Measurements from ENCODE around the gene SLC8A1.
"Not testable (repeated sequence)": the region's sequence is repeated elsewhere in the genome, so short reads cannot be mapped to it uniquely, and the experiment has no call there.

The SLC8A1 gene

GRCh38 chr2:40093021-40093675, 358.7 kb downstream of the SLC8A1 start:
- DNase-seq (ENCODE audit: extremely low read depth, insufficient read length): no peak
- TF ChIP-seq CTCF (IDR thresholded peaks at IDR 0.05; ENCODE audit: insufficient read depth, low read length, poor library complexity, severe bottlenecking): no peak
- no peaks in the 10 kb centered on the region for H3K27me3 ChIP-seq (replicated peaks; ENCODE audit: control insufficient read depth, insufficient read depth, low read length)
- no peak overlapping the region for H3K4me3 ChIP-seq (replicated peaks; ENCODE audit: low read depth, low read length)
- H3K36me3 ChIP-seq (ENCODE audit: control insufficient read depth, insufficient read depth, low read length): no peaks in the 10 kb centered on the region

- Histone ChIP-seq H3K4me3 (replicated peaks; ENCODE audit: low read depth, low read length) (no peak overlapping the region), H3K36me3 (ENCODE audit: control insufficient read depth, insufficient read depth, low read length) (no peaks in the 10 kb centered on the region), H3K27me3 (replicated peaks; ENCODE audit: control insufficient read depth, insufficient read depth, low read length) (no peaks in the 10 kb centered on the region)
- TF ChIP-seq CTCF (IDR thresholded peaks at IDR 0.05; ENCODE audit: insufficient read depth, low read length, poor library complexity, severe bottlenecking): no peak
- DNase-seq (ENCODE audit: extremely low read depth, insufficient read length): no peak
Measured at GRCh38 chr2:40090044-40090443, 361.8 kb downstream of the SLC8A1 start.

GRCh38 chr2:40087927-40088326, 364.0 kb downstream of the SLC8A1 start:
- no peak for TF ChIP-seq CTCF (IDR thresholded peaks at IDR 0.05; ENCODE audit: insufficient read depth, low read length, poor library complexity, severe bottlenecking)
- no peak for DNase-seq (ENCODE audit: extremely low read depth, insufficient read length)
- no peaks in the 10 kb centered on the region for H3K27me3 ChIP-seq (replicated peaks; ENCODE audit: control insufficient read depth, insufficient read depth, low read length)
- H3K4me3 ChIP-seq (replicated peaks; ENCODE audit: low read depth, low read length): no peak overlapping the region
- H3K36me3 ChIP-seq (ENCODE audit: control insufficient read depth, insufficient read depth, low read length): no peaks in the 10 kb centered on the region

GRCh38 chr2:40087434-40087833, 364.5 kb downstream of the SLC8A1 start:
- DNase-seq (ENCODE audit: extremely low read depth, insufficient read length): no peak
- Histone ChIP-seq H3K36me3 (ENCODE audit: control insufficient read depth, insufficient read depth, low read length) (no peaks in the 10 kb centered on the region), H3K27me3 (replicated peaks; ENCODE audit: control insufficient read depth, insufficient read depth, low read length) (no peaks in the 10 kb centered on the region), H3K4me3 (replicated peaks; ENCODE audit: low read depth, low read length) (no peak overlapping the region)
- no peak for TF ChIP-seq CTCF (IDR thresholded peaks at IDR 0.05; ENCODE audit: insufficient read depth, low read length, poor library complexity, severe bottlenecking)

GRCh38 chr2:40085786-40086185, 366.1 kb downstream of the SLC8A1 start:
- no peaks in the 10 kb centered on the region for H3K27me3 ChIP-seq (replicated peaks; ENCODE audit: control insufficient read depth, insufficient read depth, low read length)
- H3K4me3 ChIP-seq (replicated peaks; ENCODE audit: low read depth, low read length): no peak overlapping the region
- no peak for DNase-seq (ENCODE audit: extremely low read depth, insufficient read length)
- H3K36me3 ChIP-seq (ENCODE audit: control insufficient read depth, insufficient read depth, low read length): no peaks in the 10 kb centered on the region
- TF ChIP-seq CTCF (IDR thresholded peaks at IDR 0.05; ENCODE audit: insufficient read depth, low read length, poor library complexity, severe bottlenecking): no peak

GRCh38 chr2:40073336-40073735, 378.6 kb downstream of the SLC8A1 start:
- not testable (repeated sequence) for DNase-seq (ENCODE audit: extremely low read depth, insufficient read length); H3K27me3 ChIP-seq (replicated peaks; ENCODE audit: control insufficient read depth, insufficient read depth, low read length); H3K4me3 ChIP-seq (replicated peaks; ENCODE audit: low read depth, low read length)

More at GRCh38 chr2:40073336-40073735, 378.6 kb downstream of the SLC8A1 start:
- H3K36me3 ChIP-seq (ENCODE audit: control insufficient read depth, insufficient read depth, low read length): not testable (repeated sequence)
